Fibroblast of mammary gland (primary cell): ENCODE data around the gene KIF3B.

Source experiments
- DNase-seq: peaks from one replicate; pipeline ENCODE4 v3.0.0-alpha.2; 2010; ENCODE audit warnings: low read depth
- H3K4me3 ChIP-seq: 2 replicates; pipeline ENCODE4 v1.5.1; 2011; ENCODE audit warnings: low read depth, mild to moderate bottlenecking, low read length, moderate library complexity; ENCODE audit not compliant: control insufficient read depth
- TF ChIP-seq, protein P1 (sequence below): conservative IDR thresholded peaks from 2 replicates; pipeline ENCODE4 v1.5.1; 2011; ENCODE audit warnings: low read depth, low read length, inconsistent platforms; ENCODE audit not compliant: control insufficient read depth, insufficient read depth

Gene KIF3B

DNA sequence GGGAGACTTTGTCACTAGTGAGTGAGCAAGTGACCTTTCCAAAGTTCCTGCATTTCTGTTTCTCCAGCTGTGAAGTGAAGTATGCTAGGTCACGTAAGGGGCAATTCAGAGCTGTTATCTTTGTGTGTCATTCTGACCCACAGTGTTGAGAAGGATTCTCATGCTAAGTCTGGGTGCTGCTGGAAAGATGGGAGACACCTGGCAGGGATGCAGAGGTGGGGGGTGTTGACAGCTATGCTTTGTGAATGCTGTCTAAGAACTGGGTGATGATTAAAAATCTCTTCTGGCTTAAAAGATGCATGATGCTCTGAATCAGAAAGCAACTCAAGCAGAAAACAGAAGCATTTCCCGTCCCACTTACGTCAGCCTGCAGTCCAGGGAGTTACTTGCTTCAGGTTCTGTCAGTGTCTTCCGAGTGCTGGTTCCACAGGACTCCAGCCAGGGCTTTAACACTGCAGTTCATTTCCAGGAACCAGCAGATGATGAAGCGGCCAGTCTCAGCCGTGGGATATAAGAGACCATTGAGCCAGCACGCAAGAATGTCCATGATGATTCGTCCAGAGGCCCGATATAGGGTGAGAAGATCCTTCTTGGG, 49.7 kb downstream of the KIF3B start:
- H3K4me3 ChIP-seq = no peak overlapping the region
- DNase-seq = peak; percentile 51
- TF ChIP-seq, protein P1, sequence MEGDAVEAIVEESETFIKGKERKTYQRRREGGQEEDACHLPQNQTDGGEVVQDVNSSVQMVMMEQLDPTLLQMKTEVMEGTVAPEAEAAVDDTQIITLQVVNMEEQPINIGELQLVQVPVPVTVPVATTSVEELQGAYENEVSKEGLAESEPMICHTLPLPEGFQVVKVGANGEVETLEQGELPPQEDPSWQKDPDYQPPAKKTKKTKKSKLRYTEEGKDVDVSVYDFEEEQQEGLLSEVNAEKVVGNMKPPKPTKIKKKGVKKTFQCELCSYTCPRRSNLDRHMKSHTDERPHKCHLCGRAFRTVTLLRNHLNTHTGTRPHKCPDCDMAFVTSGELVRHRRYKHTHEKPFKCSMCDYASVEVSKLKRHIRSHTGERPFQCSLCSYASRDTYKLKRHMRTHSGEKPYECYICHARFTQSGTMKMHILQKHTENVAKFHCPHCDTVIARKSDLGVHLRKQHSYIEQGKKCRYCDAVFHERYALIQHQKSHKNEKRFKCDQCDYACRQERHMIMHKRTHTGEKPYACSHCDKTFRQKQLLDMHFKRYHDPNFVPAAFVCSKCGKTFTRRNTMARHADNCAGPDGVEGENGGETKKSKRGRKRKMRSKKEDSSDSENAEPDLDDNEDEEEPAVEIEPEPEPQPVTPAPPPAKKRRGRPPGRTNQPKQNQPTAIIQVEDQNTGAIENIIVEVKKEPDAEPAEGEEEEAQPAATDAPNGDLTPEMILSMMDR = no peak

GRCh38 chr20:32329817-32330554, 52.5 kb downstream of the KIF3B start:
- H3K4me3 ChIP-seq = no peak overlapping the region
- no peak for DNase-seq
- TF ChIP-seq, protein P1 = no peak

DNA sequence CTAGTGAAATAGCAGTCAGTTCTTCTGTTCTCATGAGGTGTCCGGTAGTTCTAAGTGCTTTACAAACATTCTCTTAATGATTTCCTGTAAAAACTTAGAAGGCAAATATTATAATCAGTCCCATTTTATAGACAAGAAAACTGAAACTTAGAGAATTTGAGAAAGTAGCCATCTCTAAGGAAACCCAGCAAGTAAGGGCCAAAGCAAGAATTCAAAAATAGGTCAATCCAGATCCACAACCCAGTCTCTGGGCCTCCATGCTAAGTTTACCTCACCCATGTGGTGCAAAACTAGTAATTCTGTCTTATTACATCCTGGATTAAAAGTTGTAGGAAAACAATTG, 53.1 kb downstream of the KIF3B start:
- no peak overlapping the region for H3K4me3 ChIP-seq
- TF ChIP-seq, protein P1 = no peak
- no peak for DNase-seq

- TF ChIP-seq, protein P1 = no peak
- DNase-seq = peak; percentile 86
- H3K4me3 ChIP-seq = no peak overlapping the region
Observed at GRCh38 chr20:32332614-32333013, 55.2 kb downstream of the KIF3B start.

GRCh38 chr20:32333181-32333987, 55.9 kb downstream of the KIF3B start:
- TF ChIP-seq, protein P1 = no peak
- DNase-seq = no peak
- H3K4me3 ChIP-seq = no peak overlapping the region

DNA sequence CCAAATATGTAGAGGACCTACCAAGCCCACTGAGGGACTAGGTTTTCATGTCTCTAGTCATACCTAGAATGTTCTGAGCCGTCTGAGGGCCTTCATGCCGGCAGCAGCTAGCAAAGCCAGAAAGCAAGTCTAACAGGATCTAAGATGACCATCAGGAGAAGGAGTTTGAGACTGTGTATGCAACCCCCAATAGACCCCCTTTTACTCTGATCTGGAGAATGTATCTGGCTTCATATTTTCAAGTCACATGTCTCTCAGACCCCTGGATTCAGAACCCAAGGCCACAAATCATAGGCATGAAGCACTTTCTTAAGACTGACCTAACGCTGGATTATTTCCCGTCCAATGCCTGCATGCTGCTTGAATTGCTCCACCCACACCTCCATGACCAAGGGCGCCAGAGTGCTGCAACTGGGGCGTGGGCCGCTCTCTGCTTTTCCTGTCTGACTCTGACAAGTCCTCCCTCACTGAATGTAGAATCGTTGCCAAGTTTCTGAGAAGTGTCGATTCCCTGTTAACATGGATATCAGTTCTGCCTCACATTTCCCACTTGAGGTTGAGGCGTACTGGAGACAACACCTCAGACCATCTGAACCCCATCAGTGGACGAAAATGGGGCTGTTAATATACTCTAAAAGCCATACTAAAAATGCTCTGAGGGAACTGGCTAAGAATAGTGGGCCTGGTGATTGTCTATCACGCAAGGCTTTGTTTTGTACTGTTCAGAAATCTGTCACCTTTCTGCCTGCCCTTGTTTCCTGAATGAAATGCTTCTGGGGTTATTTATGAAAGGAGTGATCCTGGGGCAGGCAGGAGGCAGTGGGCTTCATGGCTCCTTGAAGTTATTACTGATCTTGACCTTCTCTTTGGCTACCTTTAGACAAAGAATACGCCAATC, 56.8 kb downstream of the KIF3B start:
- peak; percentile 65 for DNase-seq
- H3K4me3 ChIP-seq = no peak overlapping the region
- TF ChIP-seq, protein P1 = no peak
